Activated CD8-positive, alpha-beta memory T cell treated with anti-CD3 and anti-CD28 coated beads for 36 hours (primary cell): ENCODE data around the gene LYVE1. TPM values are rescaled to one million over a fixed set of nuclear protein-coding genes. Genes with fewer than 3 reads are reported as not detected.

Experiments
- CTCF ChIA-PET: fragments of 350-600 bp; sonication (Branson Sonifier 250); formaldehyde crosslinking; loops from one replicate; lab custom pipeline; 2021; ENCODE audit warnings: antibody characterized with exemption; lab: Charles Lee
- POLR2A ChIA-PET: fragments of 350-600 bp; sonication (Branson Sonifier 250); formaldehyde crosslinking; loops from one replicate; lab custom pipeline; 2021; ENCODE audit warnings: antibody characterized with exemption; lab: Charles Lee
- total RNA-seq, 2 experiments: library from RNA; stranded (reverse); gene quantifications; one replicate each; pipeline ENCODE4 v1.2.3, GENCODE V29; 2021

Gene LYVE1, protein sequence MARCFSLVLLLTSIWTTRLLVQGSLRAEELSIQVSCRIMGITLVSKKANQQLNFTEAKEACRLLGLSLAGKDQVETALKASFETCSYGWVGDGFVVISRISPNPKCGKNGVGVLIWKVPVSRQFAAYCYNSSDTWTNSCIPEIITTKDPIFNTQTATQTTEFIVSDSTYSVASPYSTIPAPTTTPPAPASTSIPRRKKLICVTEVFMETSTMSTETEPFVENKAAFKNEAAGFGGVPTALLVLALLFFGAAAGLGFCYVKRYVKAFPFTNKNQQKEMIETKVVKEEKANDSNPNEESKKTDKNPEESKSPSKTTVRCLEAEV
- not detected for total RNA-seq

DNA sequence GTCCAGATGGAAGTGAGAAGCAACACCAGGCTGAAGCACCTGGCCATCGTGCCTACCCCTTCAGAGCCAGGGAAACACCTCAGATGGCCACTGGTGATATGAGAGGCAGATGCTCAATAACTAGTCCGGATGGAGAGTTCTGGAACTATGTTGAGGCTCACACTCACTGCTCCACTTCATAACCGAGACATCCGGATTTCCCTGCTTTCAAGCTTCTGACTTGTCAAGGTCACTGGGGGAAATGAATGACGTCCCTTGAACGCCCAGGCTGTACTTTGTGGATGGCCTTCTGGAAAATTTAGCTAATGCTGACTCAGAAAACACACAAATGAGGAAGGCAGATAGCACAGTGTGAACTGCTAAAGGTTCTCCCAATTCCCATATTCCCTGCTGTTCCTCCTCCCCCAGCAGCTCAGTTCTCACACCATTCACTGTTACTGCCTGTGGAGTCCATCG is at the start of gene LYVE1:
Gene LYVE1 (minus strand): TSS at position 180 of the 456 bp plus-strand sequence. CDS start 133 bp downstream, at position 47.
- ChIA-PET POLR2A (no interaction called here), CTCF (no interaction called here)

DNA sequence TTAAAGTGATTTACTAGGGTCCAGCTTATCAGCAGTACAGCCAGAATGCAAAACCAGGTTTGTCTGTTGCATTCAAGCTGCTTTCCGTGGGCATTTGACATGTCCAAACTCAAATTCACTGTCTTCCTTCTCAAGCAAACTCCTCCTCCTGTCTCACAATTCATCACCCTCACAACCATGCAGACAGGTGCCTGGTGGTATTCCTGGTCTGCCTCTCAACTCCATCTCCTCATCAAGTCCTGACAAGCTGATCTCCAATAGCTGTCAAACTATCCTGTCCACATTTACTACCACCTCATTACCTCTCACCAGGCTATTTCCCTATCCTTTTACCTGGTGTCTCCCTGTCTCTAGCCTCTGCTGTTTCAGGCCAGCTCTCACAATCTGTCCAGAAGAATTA is 49.1 kb upstream of the LYVE1 start:
- POLR2A ChIA-PET: no interaction called here
- CTCF ChIA-PET: no interaction called here

GRCh38 chr11:10611979-10612862 is 43.8 kb upstream of the LYVE1 start:
- CTCF ChIA-PET: no interaction called here
- POLR2A ChIA-PET: no interaction called here

- POLR2A ChIA-PET: no interaction called here
- CTCF ChIA-PET: interaction anchor here (1.2 kb wide), 1 partner anchor 13 kb away, joined by 3 read pairs; no protein-coding TSS in a partner anchor
These were observed 41.2 kb upstream of the LYVE1 start for GRCh38 chr11:10609636-10610035.

DNA sequence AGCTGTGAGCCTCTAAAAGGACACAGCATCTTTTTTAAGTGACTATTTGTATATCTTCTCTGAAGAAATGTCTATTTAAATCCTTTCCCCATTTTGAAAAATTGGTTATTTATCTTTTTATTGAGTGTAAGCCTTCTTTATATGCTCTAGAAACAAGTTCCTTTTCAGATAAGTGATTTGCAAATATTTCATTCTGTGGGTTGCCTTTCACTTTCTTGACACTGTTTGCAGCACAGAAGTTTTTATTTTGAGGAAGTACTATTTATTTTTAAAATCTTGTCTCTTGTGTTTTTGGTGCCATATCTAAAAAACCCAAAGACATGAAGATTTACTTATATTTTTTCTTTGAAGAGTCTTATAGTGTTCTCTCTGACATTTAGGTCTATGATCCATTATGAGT is 40.1 kb upstream of the LYVE1 start:
- ChIA-PET CTCF (no interaction called here), POLR2A (no interaction called here)

DNA sequence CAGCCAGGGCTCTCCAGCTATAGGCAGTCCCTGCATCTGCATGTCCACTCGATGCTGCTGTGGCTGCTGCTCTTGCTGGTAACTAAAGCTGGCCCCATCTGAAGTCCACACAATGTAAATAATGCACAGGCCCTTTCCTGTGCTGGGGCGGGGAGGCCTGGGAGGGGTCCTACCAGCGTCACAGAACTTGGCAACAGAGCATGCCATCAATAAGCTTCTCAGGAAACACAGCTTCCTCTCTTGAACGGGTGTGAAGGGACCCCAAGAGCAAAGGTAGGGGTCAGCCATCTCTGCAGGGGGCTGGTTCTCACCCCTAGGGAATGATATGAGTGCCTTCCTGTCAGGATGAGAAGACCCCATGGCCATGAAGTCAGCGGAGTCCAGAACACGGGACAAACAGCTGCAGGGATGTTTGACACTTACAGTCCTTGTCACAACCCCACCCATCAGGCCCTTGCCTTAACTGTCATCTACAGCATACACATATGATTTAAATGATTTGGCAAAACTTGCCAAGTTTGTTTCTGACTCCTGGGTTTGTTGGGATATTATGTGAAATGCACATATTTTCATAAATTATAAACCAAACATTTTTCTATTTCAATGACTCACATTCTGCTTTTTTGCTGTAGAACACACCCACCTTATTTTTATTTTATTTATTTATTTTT is 39.1 kb upstream of the LYVE1 start:
- ChIA-PET POLR2A (no interaction called here), CTCF (no interaction called here)

DNA sequence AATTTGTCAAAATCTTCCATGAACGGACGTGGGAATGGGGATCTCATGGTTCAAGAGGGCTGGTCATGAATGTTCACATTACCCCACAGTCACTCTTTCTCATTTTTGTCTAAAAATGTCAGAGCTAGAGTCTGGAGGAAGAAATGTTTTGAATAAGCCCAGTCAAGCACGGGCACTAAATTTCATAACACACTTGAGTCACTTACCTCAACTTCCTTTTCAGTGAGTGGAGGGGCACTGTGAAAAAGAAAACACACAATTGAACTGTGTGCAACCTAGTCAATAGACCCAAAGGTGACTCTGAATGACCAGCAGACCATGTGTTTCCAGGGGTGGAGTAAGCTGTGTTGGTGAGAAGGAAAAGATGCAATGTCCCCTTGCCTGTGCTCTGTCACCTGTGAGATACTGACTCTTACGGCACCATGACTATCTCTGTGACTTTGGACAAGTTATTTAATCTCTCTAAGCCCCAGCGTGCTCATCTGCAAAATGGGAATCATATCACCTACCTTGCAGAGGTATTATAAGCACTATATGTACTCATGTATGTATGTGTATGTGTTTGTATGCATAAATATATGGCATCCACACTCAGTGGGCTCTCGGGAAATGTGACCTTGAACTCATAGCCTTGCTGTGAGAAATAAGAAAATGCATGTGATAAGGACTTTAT is 38.2 kb upstream of the LYVE1 start:
- ChIA-PET CTCF (no interaction called here), POLR2A (no interaction called here)

DNA sequence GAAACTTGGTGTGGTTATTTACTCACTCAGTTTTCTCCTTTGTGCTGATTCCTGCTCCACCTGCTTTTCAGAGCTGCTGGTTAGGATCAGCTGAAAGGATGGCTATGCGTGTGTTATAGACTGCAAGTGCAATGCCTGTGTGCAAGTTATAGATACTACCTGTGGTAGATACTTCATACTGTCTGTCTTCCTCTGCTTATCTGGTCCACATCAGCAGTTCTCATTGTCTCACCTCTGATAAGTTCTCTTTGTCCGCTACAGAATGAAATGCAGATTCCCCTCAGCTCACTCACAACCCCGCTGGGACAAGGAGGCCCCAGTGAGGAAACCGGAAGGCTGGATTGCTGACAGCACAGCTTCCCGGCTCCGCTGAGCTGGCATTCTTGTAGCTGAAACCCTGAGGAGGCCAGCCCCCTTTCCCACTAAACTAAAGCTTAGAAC is 37.5 kb upstream of the LYVE1 start:
- CTCF ChIA-PET: no interaction called here
- POLR2A ChIA-PET: interaction anchor here (0.6 kb wide), 1 partner anchor 784 kb away, joined by 11 read pairs; no protein-coding TSS in a partner anchor

DNA sequence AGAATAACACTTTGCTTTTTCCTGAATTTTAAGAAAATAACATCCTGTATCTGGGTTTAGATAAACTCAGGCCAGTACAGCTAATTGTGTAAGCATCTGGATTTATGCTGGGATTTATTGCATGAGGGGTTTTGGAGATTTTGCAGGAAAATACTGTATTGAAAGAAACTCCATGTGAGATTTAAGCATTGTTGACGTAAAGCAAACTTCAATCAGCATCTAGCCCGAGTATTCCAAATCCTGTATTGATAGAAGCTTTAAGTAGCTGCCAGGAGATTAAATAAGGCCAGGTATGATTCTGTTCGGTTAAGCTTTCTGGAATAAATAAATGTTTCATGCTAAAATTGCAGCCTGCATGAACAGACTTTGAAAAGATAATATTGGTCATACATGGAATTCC is 36.3 kb upstream of the LYVE1 start:
- ChIA-PET POLR2A (no interaction called here), CTCF (no interaction called here)

GRCh38 chr11:10604340-10604748 is 35.9 kb upstream of the LYVE1 start:
- CTCF ChIA-PET: no interaction called here
- POLR2A ChIA-PET: no interaction called here

- CTCF ChIA-PET: no interaction called here
- POLR2A ChIA-PET: no interaction called here
These were observed 35.3 kb upstream of the LYVE1 start for GRCh38 chr11:10603721-10604297.

GRCh38 chr11:10602945-10603344 is 34.5 kb upstream of the LYVE1 start:
- ChIA-PET POLR2A (no interaction called here), CTCF (no interaction called here)

DNA sequence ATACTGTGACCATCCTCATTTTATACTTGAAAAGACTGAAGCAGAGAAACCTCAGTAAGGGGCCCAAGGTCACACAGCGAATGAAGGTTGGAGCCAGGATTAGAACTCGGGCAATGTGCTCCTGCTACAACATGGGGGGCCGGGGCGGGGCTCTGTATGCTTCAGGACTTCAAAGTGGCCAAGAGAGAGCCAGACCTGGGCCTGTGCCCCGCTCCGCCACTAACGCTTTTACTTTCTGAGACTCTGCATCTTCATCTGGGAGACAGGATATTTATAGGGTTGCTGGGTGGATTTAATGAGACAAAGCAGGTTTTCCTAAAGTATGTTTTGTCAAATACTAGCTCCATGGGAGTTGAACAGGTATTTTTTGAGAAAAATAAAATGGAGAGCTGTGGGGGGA is 33.9 kb upstream of the LYVE1 start:
- ChIA-PET CTCF (no interaction called here), POLR2A (no interaction called here)

- CTCF ChIA-PET: no interaction called here
- POLR2A ChIA-PET: no interaction called here
These were observed 33.4 kb upstream of the LYVE1 start for GRCh38 chr11:10601837-10602236.

GRCh38 chr11:10600570-10601248 is 32.2 kb upstream of the LYVE1 start:
- ChIA-PET CTCF (interaction anchor here (0.7 kb wide), 1 partner anchor 190 kb away, joined by 3 read pairs; no protein-coding TSS in a partner anchor), POLR2A (no interaction called here)

GRCh38 chr11:10599388-10600175 is 31.1 kb upstream of the LYVE1 start:
- CTCF ChIA-PET: no interaction called here

GRCh38 chr11:10598816-10599215 is 30.4 kb upstream of the LYVE1 start:
- CTCF ChIA-PET: no interaction called here
- POLR2A ChIA-PET: no interaction called here

More at GRCh38 chr11:10599388-10600175, 31.1 kb upstream of the LYVE1 start:
- POLR2A ChIA-PET: no interaction called here

- CTCF ChIA-PET: no interaction called here
- POLR2A ChIA-PET: no interaction called here
These were observed 29.4 kb upstream of the LYVE1 start for GRCh38 chr11:10597877-10598351.
